H1 (cell line): ENCODE data around the gene SLC32A1. TPM values are rescaled to one million over a fixed set of nuclear protein-coding genes. Genes with fewer than 3 reads are reported as not detected.

Experiments used
- ASH2L ChIP-seq: fragments of 200-600, 300-600 bp; sonication (generic); IDR thresholded peaks from one replicate; pipeline ENCODE4 v1.7.1; 2017; ENCODE audit warnings: low read length
- JUN ChIP-seq: IDR thresholded peaks from 2 replicates; pipeline ENCODE4 v1.6.1; 2011; ENCODE audit warnings: low read depth, mild to moderate bottlenecking, improper control_type of control experiment, low read length
- JUND ChIP-seq: IDR thresholded peaks from 2 replicates; pipeline ENCODE4 v1.6.1; 2011; ENCODE audit warnings: mild to moderate bottlenecking, improper control_type of control experiment, low read length
- POLR2AphosphoS5 ChIP-seq: IDR thresholded peaks from 2 replicates; pipeline ENCODE4 v1.6.1; 2011; ENCODE audit warnings: low read depth, low read length
- SIX5 ChIP-seq: IDR thresholded peaks from 2 replicates; pipeline ENCODE4 v1.6.1; 2011; ENCODE audit warnings: mild to moderate bottlenecking, low read depth, low read length
- polyA plus RNA-seq, 7 experiments: library from polyadenylated mRNA; depleted of rRNA in 3 of 7; stranded (reverse) in 5 of 7; unstranded in 2 of 7; fragments of >200 nt in 5 of 7; fragments of 200-250 nt in 2 of 7; gene quantifications; 1 replicate in 5 of 7; 2 replicates in 1 of 7; 4 replicates in 1 of 7; pipeline versions ENCODE4 v1.2.1 to v1.2.3, GENCODE V29; 2011 to 2013; ENCODE audit warnings: missing spikeins in 2 of 7, mixed read lengths in 2 of 7
- total RNA-seq: library from RNA; stranded (reverse); fragmentation: NEBNext Ultra II Directional; extraction: Animal tissue kit (Norgen Biotek cat#: 25700); gene quantifications from 2 replicates; pipeline ENCODE4 v1.2.1, GENCODE V29; 2021
- TF ChIP-seq, protein P1 (sequence below): fragments of 300-600 bp; sonication (generic); IDR thresholded peaks from 2 replicates; pipeline ENCODE4 v1.7.1; 2012; ENCODE audit warnings: low read length, moderate library complexity, mild to moderate bottlenecking, inconsistent platforms; ENCODE audit not compliant: insufficient replicate concordance
- TF ChIP-seq, protein P2 (sequence below), 3 experiments: IDR thresholded peaks; 1 replicate in 2 of 3; 2 replicates in 1 of 3; pipeline versions ENCODE4 v1.5.1 to v1.6.1; 2011; ENCODE audit warnings: low read length in 3 of 3, mild to moderate bottlenecking in 3 of 3, inconsistent platforms in 2 of 3, low read depth in 1 of 3, moderate library complexity in 1 of 3; ENCODE audit not compliant: insufficient read depth in 1 of 3; ENCODE audit errors: control extremely low read depth in 1 of 3

The SLC32A1 gene
- total and polyA plus RNA-seq, 2 of the 8 experiments (the other 6 are each of a cell fraction or from before 2014, with no cell fraction given): 0.09 to 0.15 TPM

DNA sequence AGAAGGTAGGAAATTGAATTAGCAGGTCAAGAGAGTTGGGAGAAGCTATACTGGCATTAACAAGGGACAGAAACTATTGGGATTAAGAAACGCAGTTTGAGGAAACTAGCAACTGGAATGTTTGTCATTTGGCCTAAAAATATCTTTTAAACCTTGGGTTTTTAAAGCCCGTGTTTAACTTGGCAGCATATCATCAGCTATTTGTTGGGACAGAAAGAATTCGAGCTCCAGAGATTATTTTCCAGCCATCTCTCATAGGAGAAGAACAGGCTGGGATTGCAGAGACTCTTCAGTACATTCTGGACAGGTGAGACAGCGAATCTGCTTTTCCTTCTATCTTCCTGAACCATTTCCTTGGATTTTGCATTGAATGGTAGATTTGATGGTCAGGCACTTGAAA lies 41.8 kb downstream of the SLC32A1 start (continued):
- TF ChIP-seq, protein P1, sequence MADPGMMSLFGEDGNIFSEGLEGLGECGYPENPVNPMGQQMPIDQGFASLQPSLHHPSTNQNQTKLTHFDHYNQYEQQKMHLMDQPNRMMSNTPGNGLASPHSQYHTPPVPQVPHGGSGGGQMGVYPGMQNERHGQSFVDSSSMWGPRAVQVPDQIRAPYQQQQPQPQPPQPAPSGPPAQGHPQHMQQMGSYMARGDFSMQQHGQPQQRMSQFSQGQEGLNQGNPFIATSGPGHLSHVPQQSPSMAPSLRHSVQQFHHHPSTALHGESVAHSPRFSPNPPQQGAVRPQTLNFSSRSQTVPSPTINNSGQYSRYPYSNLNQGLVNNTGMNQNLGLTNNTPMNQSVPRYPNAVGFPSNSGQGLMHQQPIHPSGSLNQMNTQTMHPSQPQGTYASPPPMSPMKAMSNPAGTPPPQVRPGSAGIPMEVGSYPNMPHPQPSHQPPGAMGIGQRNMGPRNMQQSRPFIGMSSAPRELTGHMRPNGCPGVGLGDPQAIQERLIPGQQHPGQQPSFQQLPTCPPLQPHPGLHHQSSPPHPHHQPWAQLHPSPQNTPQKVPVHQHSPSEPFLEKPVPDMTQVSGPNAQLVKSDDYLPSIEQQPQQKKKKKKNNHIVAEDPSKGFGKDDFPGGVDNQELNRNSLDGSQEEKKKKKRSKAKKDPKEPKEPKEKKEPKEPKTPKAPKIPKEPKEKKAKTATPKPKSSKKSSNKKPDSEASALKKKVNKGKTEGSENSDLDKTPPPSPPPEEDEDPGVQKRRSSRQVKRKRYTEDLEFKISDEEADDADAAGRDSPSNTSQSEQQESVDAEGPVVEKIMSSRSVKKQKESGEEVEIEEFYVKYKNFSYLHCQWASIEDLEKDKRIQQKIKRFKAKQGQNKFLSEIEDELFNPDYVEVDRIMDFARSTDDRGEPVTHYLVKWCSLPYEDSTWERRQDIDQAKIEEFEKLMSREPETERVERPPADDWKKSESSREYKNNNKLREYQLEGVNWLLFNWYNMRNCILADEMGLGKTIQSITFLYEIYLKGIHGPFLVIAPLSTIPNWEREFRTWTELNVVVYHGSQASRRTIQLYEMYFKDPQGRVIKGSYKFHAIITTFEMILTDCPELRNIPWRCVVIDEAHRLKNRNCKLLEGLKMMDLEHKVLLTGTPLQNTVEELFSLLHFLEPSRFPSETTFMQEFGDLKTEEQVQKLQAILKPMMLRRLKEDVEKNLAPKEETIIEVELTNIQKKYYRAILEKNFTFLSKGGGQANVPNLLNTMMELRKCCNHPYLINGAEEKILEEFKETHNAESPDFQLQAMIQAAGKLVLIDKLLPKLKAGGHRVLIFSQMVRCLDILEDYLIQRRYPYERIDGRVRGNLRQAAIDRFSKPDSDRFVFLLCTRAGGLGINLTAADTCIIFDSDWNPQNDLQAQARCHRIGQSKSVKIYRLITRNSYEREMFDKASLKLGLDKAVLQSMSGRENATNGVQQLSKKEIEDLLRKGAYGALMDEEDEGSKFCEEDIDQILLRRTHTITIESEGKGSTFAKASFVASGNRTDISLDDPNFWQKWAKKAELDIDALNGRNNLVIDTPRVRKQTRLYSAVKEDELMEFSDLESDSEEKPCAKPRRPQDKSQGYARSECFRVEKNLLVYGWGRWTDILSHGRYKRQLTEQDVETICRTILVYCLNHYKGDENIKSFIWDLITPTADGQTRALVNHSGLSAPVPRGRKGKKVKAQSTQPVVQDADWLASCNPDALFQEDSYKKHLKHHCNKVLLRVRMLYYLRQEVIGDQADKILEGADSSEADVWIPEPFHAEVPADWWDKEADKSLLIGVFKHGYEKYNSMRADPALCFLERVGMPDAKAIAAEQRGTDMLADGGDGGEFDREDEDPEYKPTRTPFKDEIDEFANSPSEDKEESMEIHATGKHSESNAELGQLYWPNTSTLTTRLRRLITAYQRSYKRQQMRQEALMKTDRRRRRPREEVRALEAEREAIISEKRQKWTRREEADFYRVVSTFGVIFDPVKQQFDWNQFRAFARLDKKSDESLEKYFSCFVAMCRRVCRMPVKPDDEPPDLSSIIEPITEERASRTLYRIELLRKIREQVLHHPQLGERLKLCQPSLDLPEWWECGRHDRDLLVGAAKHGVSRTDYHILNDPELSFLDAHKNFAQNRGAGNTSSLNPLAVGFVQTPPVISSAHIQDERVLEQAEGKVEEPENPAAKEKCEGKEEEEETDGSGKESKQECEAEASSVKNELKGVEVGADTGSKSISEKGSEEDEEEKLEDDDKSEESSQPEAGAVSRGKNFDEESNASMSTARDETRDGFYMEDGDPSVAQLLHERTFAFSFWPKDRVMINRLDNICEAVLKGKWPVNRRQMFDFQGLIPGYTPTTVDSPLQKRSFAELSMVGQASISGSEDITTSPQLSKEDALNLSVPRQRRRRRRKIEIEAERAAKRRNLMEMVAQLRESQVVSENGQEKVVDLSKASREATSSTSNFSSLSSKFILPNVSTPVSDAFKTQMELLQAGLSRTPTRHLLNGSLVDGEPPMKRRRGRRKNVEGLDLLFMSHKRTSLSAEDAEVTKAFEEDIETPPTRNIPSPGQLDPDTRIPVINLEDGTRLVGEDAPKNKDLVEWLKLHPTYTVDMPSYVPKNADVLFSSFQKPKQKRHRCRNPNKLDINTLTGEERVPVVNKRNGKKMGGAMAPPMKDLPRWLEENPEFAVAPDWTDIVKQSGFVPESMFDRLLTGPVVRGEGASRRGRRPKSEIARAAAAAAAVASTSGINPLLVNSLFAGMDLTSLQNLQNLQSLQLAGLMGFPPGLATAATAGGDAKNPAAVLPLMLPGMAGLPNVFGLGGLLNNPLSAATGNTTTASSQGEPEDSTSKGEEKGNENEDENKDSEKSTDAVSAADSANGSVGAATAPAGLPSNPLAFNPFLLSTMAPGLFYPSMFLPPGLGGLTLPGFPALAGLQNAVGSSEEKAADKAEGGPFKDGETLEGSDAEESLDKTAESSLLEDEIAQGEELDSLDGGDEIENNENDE: no peak
- TF ChIP-seq SIX5 (no peak), ASH2L (no peak), JUN (no peak), JUND (no peak), POLR2AphosphoS5 (no peak)
- TF ChIP-seq, protein P2, sequence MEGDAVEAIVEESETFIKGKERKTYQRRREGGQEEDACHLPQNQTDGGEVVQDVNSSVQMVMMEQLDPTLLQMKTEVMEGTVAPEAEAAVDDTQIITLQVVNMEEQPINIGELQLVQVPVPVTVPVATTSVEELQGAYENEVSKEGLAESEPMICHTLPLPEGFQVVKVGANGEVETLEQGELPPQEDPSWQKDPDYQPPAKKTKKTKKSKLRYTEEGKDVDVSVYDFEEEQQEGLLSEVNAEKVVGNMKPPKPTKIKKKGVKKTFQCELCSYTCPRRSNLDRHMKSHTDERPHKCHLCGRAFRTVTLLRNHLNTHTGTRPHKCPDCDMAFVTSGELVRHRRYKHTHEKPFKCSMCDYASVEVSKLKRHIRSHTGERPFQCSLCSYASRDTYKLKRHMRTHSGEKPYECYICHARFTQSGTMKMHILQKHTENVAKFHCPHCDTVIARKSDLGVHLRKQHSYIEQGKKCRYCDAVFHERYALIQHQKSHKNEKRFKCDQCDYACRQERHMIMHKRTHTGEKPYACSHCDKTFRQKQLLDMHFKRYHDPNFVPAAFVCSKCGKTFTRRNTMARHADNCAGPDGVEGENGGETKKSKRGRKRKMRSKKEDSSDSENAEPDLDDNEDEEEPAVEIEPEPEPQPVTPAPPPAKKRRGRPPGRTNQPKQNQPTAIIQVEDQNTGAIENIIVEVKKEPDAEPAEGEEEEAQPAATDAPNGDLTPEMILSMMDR (IDR thresholded peaks at IDR 0.05; ENCODE audit: control extremely low read depth in 1 of 3, insufficient read depth in 1 of 3, low read depth in 1 of 3, low read length in 3 of 3): no peak
